ENCODE measurements around the gene BAZ2B.

- TF ChIP-seq CTCF (IDR thresholded peaks at IDR 0.05): no peak
- no peak for TF ChIP-seq POLR2A (IDR thresholded peaks at IDR 0.05)
- no peak for TF ChIP-seq POLR2AphosphoS5 (IDR thresholded peaks at IDR 0.05)
Observed at GRCh38 chr2:159471340-159471739, 145.0 kb downstream of the BAZ2B start.
